AG04449 (cell line): Measurements from ENCODE around the gene GABRG3.

Experiments used
- CTCF ChIA-PET: fragments of 350-600 bp; formaldehyde crosslinking; extraction: SDS; loops from one replicate; lab custom pipeline; 2021; ENCODE audit warnings: antibody characterized with exemption; lab: Yijun Ruan, JAX
- POLR2A ChIA-PET: fragments of 400-600, 350-600 bp; formaldehyde crosslinking; extraction: SDS; loops from one replicate; lab custom pipeline; 2020; ENCODE audit warnings: antibody characterized with exemption, inconsistent platforms; lab: Yijun Ruan, JAX
- DNase-seq: peaks from one replicate; pipeline ENCODE4 v3.0.0-alpha.2; 2010; ENCODE audit warnings: low read depth, low spot score
- H3K4me3 ChIP-seq: 2 replicates; pipeline ENCODE4 v1.5.1; 2011; ENCODE audit warnings: low read depth, mild to moderate bottlenecking, control low read depth, low read length
- CTCF ChIP-seq: IDR thresholded peaks from one replicate; pipeline ENCODE4 v1.5.1; 2011; ENCODE audit warnings: mild to moderate bottlenecking, moderate library complexity, low read length, control low read depth, inconsistent platforms; ENCODE audit not compliant: insufficient read depth; ENCODE audit errors: missing control alignments

Gene GABRG3

GRCh38 chr15:27549746-27550145, 578.8 kb downstream of the GABRG3 start:
- H3K4me3 ChIP-seq: no peak overlapping the region
- no peak for TF ChIP-seq CTCF
- ChIA-PET CTCF (no interaction called here), POLR2A (interaction anchor here (0.6 kb wide), 1 partner anchor 16 kb away, joined by 4 read pairs; no protein-coding TSS in a partner anchor)
- no peak for DNase-seq

DNA sequence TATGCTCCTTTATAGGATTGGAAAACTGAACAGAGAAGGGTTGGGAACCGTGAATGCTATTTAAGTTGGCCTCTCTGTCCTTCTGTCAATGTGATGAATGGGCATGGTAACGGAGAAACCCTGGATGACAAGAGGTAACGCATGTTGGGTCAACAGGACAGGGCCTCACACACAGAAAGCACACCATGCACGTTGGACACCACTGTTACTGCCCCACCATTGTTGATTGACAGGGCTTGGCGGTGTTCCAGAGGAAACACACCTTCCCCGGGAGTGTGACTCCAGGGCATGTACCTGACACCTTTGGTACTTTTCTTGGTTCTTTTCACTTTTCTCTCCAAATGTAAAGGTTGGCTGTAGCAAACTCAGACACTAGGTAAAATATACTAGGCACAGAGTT, 579.7 kb downstream of the GABRG3 start:
- POLR2A ChIA-PET: no interaction called here
- H3K4me3 ChIP-seq: no peak overlapping the region
- TF ChIP-seq CTCF: no peak
- CTCF ChIA-PET: no interaction called here
- DNase-seq: no peak

DNA sequence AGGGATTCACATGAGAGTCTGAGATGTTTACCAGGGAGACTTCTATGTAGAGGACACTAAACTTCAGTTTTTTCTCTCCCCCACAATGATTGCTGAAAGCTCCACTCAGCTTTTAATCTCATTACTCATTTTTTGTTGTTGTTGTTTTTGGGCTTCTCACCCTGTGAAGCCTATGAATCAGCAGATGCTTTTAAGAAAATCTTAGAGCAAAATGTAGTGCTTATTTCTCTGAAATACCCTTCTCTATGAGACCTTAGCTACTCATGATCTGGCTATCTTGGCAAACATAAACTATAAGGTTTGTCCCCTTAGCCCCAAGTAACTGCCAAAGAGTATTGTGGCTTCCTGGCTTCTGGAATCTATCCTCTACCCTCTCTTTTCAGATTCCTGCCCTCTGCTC, 590.8 kb downstream of the GABRG3 start:
- DNase-seq: no peak
- TF ChIP-seq CTCF: no peak
- ChIA-PET CTCF (no interaction called here), POLR2A (no interaction called here)
- no peak overlapping the region for H3K4me3 ChIP-seq

GRCh38 chr15:27563765-27564370, 592.9 kb downstream of the GABRG3 start:
- no peak for DNase-seq
- no peak overlapping the region for H3K4me3 ChIP-seq
- POLR2A ChIA-PET: no interaction called here
- no peak for TF ChIP-seq CTCF
- CTCF ChIA-PET: no interaction called here

GRCh38 chr15:27564656-27565055, 593.7 kb downstream of the GABRG3 start:
- CTCF ChIA-PET: no interaction called here
- H3K4me3 ChIP-seq: no peak overlapping the region
- no peak for DNase-seq
- POLR2A ChIA-PET: no interaction called here
- no peak for TF ChIP-seq CTCF

- CTCF ChIA-PET: no interaction called here
Measured at GRCh38 chr15:27570746-27571145, 599.8 kb downstream of the GABRG3 start.

More at GRCh38 chr15:27570746-27571145, 599.8 kb downstream of the GABRG3 start:
- no peak for DNase-seq
- no peak overlapping the region for H3K4me3 ChIP-seq
- POLR2A ChIA-PET: no interaction called here
- TF ChIP-seq CTCF: no peak
